T-helper 1 cell treated with Interleukin-12 subunit alpha and Interleukin-12 subunit beta and Interleukin-4 antibody, amounts not matched to agents 30 μg/mL and 1 μg/mL, for 36 hours (primary cell): ENCODE measurements around the gene NCOR1.
"Not testable (repeated sequence)": the region's sequence is repeated elsewhere in the genome, so short reads cannot be mapped to it uniquely, and the experiment has no call there.

Experiments used
- H3K27ac Mint-ChIP-seq: one replicate; pipeline ENCODE4 v1.8.0; 2021; ENCODE audit warnings: mild to moderate bottlenecking, mixed read lengths
- H3K27me3 Mint-ChIP-seq: one replicate; pipeline ENCODE4 v1.8.0; 2021; ENCODE audit warnings: low read depth, mixed read lengths
- H3K36me3 Mint-ChIP-seq: one replicate; pipeline ENCODE4 v1.8.0; 2021; ENCODE audit warnings: low read depth, mixed read lengths
- H3K4me1 Mint-ChIP-seq: one replicate; pipeline ENCODE4 v1.8.0; 2021; ENCODE audit warnings: low read depth, mixed read lengths
- H3K4me3 Mint-ChIP-seq: one replicate; pipeline ENCODE4 v1.8.0; 2021; ENCODE audit warnings: mild to moderate bottlenecking, moderate library complexity, mixed read lengths
- H3K9me3 Mint-ChIP-seq: one replicate; pipeline ENCODE4 v1.8.0; 2021; ENCODE audit warnings: mixed read lengths

NCOR1 gene

GRCh38 chr17:16199093-16199492 lies 16.2 kb downstream of the NCOR1 start:
- H3K27me3 Mint-ChIP-seq = no peaks in the 10 kb centered on the region
- peaks cover 22% of the 10 kb centered on the region for H3K4me1 Mint-ChIP-seq
- H3K4me3 Mint-ChIP-seq = no peak overlapping the region
- peaks cover 17% of the 10 kb centered on the region for H3K36me3 Mint-ChIP-seq
- no peaks in the 10 kb centered on the region for H3K9me3 Mint-ChIP-seq
- no peak overlapping the region for H3K27ac Mint-ChIP-seq

GRCh38 chr17:16197276-16197675 lies 18.1 kb downstream of the NCOR1 start:
- Mint-ChIP-seq H3K4me1 (peaks cover 18% of the 10 kb centered on the region), H3K27me3 (no peaks in the 10 kb centered on the region), H3K4me3 (no peak overlapping the region), H3K27ac (no peak overlapping the region), H3K36me3 (peaks cover 28% of the 10 kb centered on the region), H3K9me3 (no peaks in the 10 kb centered on the region)

GRCh38 chr17:16194307-16194835 lies 21.0 kb downstream of the NCOR1 start:
- H3K9me3 Mint-ChIP-seq, H3K27me3 Mint-ChIP-seq, H3K4me3 Mint-ChIP-seq, H3K27ac Mint-ChIP-seq: not testable (repeated sequence)
- H3K4me1 Mint-ChIP-seq = peaks cover 18% of the 10 kb centered on the region
- peaks cover 31% of the 10 kb centered on the region for H3K36me3 Mint-ChIP-seq

- H3K36me3 Mint-ChIP-seq = peaks cover 29% of the 10 kb centered on the region
- H3K9me3 Mint-ChIP-seq = no peaks in the 10 kb centered on the region
- no peaks in the 10 kb centered on the region for H3K27me3 Mint-ChIP-seq
- peaks cover 12% of the 10 kb centered on the region for H3K4me1 Mint-ChIP-seq
- no peak overlapping the region for H3K27ac Mint-ChIP-seq
- H3K4me3 Mint-ChIP-seq = no peak overlapping the region
Measured at GRCh38 chr17:16191604-16192003, 23.7 kb downstream of the NCOR1 start.

DNA sequence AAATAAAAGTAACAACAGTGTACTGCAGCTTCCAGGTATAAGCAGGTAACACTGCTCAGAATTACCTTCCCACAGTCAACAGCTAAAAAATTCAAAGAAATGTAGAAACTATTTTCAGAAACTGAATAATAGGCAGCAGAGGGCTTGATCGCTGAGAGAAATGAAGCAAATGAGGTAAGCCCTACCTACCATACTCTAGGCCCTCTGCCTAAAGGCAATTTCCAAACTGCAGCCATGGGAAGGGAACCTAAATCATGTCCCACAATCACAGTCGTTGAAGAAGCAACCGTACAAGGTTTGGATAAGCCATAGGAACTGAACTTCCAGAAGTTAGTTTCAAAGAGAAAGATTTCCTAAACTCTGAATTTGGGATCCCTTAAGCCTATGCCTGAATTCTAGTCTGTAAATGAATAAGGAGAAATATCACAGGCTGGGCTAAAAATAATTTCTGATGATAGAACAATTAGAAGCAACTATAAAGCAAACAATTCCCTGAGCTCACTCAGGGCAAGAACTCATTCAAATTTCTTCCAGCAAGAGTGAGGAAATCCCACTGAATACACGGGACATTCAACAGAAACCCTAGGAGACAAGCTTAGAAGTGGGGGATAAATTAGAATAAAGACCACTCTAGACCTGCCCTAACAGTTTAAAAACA lies 24.5 kb downstream of the NCOR1 start:
- peaks cover 30% of the 10 kb centered on the region for H3K36me3 Mint-ChIP-seq
- H3K27ac Mint-ChIP-seq = no peak overlapping the region
- no peaks in the 10 kb centered on the region for H3K9me3 Mint-ChIP-seq
- peaks cover 12% of the 10 kb centered on the region for H3K4me1 Mint-ChIP-seq
- no peaks in the 10 kb centered on the region for H3K27me3 Mint-ChIP-seq
- H3K4me3 Mint-ChIP-seq = no peak overlapping the region

- no peak overlapping the region for H3K4me3 Mint-ChIP-seq
Measured at GRCh38 chr17:16189791-16190348, 25.5 kb downstream of the NCOR1 start.

DNA sequence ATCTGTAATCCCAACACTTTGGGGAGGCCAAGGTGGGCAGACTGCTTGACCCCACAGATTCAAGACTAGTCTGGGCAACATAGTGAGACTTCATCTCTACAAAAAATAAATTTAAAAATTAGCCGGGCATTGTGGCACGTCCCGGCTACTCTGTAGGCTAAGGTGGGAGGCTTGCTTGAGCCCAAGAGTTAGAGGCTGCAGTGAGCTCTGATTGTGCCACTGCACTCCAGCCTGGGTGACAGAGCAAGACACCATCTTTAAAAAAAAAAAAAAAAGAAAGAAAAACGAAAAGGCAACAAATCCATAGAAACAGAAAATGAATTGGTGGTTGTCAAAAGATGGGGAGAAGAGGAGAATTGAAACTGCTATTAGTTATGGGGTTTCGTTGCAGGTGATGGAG lies 27.7 kb downstream of the NCOR1 start:
- H3K4me1 Mint-ChIP-seq = peaks cover 7% of the 10 kb centered on the region
- no peak overlapping the region for H3K4me3 Mint-ChIP-seq
- peaks cover 33% of the 10 kb centered on the region for H3K36me3 Mint-ChIP-seq
- H3K9me3 Mint-ChIP-seq = no peaks in the 10 kb centered on the region
- no peak overlapping the region for H3K27ac Mint-ChIP-seq
- H3K27me3 Mint-ChIP-seq = no peaks in the 10 kb centered on the region

More at GRCh38 chr17:16189791-16190348, 25.5 kb downstream of the NCOR1 start:
- Mint-ChIP-seq H3K36me3 (peaks cover 33% of the 10 kb centered on the region), H3K9me3 (no peaks in the 10 kb centered on the region), H3K27ac (no peak overlapping the region), H3K4me1 (peaks cover 13% of the 10 kb centered on the region), H3K27me3 (no peaks in the 10 kb centered on the region)

DNA sequence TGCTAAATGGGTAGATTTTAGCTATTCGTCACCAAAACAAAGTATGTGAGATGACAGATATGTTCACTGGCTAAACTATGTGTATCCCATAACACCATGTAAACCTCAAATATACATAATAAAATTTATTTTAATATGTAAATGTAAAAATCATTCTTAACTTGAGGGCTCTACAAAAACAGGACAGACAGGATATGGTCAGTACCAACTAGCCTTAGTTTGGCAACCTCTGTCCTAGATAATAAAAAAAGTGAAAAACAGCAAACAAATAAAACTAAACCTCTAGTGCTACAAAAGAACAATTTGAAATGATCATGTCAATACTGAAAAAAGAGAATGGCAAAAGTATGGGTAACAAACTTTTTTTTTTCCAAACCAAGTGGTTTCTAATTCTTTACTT lies 33.8 kb downstream of the NCOR1 start:
- Mint-ChIP-seq H3K9me3 (no peaks in the 10 kb centered on the region), H3K27ac (no peak overlapping the region), H3K4me1 (peaks cover 11% of the 10 kb centered on the region), H3K36me3 (peaks cover 28% of the 10 kb centered on the region), H3K4me3 (no peak overlapping the region), H3K27me3 (no peaks in the 10 kb centered on the region)

DNA sequence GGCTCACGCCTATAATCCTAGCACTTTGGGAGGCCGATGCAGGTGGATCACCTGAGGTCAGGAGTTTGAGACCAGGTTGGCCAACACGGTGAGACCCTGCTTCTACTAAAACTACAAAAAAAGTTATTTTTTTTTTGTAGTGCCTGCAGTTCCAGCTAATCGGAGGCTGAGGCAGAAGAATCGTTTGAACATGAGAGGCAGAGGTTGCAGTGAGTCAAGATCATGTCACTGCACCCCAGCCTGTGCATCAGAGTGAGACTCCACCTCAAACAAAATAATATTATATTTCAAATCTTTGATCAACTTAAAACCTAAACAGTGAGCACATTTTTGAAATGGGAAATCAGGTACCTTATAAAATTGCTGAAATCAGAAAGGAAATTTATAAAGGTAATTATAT lies 36.5 kb downstream of the NCOR1 start:
- no peak overlapping the region for H3K27ac Mint-ChIP-seq
- peaks cover 4% of the 10 kb centered on the region for H3K4me1 Mint-ChIP-seq
- H3K36me3 Mint-ChIP-seq = peaks cover 13% of the 10 kb centered on the region
- no peaks in the 10 kb centered on the region for H3K27me3 Mint-ChIP-seq
- no peak overlapping the region for H3K4me3 Mint-ChIP-seq
- H3K9me3 Mint-ChIP-seq = no peaks in the 10 kb centered on the region

- H3K36me3 Mint-ChIP-seq = peaks cover 17% of the 10 kb centered on the region
- no peaks in the 10 kb centered on the region for H3K27me3 Mint-ChIP-seq
- H3K9me3 Mint-ChIP-seq = no peaks in the 10 kb centered on the region
- H3K4me1 Mint-ChIP-seq = peaks cover 13% of the 10 kb centered on the region
- no peak overlapping the region for H3K27ac Mint-ChIP-seq
- no peak overlapping the region for H3K4me3 Mint-ChIP-seq
Measured at GRCh38 chr17:16171613-16172012, 43.7 kb downstream of the NCOR1 start.

- H3K27me3 Mint-ChIP-seq, H3K9me3 Mint-ChIP-seq, H3K4me3 Mint-ChIP-seq, H3K27ac Mint-ChIP-seq: not testable (repeated sequence)
- peaks cover 32% of the 10 kb centered on the region for H3K36me3 Mint-ChIP-seq
- peaks cover 12% of the 10 kb centered on the region for H3K4me1 Mint-ChIP-seq
Measured at GRCh38 chr17:16166766-16167165, 48.6 kb downstream of the NCOR1 start.

- peaks cover 1% of the 10 kb centered on the region for H3K4me1 Mint-ChIP-seq
- no peaks in the 10 kb centered on the region for H3K27me3 Mint-ChIP-seq
- no peaks in the 10 kb centered on the region for H3K9me3 Mint-ChIP-seq
- H3K36me3 Mint-ChIP-seq = peaks cover 35% of the 10 kb centered on the region
- H3K27ac Mint-ChIP-seq = no peak overlapping the region
- no peak overlapping the region for H3K4me3 Mint-ChIP-seq
Measured at GRCh38 chr17:16158714-16159113, 56.6 kb downstream of the NCOR1 start.

DNA sequence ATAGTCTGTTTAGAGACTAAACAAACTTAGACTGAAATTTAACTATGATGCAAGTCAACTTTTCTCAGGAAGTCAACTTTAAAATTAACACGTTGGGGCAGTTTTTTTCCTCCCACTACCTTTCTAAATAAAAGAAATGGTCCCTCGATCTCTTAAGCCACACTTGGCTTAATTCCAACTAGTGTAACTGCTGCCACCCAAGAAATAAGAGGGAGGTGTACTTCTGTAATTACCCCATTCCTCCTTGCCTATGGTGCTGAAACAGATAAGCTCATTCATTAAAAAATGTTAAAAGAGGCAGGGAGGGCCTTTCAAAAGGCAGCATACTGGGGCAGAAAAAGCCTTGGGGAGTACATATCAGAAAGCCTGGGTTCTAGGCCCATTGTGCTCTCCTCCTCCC lies 59.8 kb downstream of the NCOR1 start:
- H3K9me3 Mint-ChIP-seq = peaks cover 6% of the 10 kb centered on the region
- no peak overlapping the region for H3K4me3 Mint-ChIP-seq
- H3K27me3 Mint-ChIP-seq = no peaks in the 10 kb centered on the region
- H3K4me1 Mint-ChIP-seq = no peaks in the 10 kb centered on the region
- H3K36me3 Mint-ChIP-seq = peaks cover 41% of the 10 kb centered on the region
- H3K27ac Mint-ChIP-seq = no peak overlapping the region

DNA sequence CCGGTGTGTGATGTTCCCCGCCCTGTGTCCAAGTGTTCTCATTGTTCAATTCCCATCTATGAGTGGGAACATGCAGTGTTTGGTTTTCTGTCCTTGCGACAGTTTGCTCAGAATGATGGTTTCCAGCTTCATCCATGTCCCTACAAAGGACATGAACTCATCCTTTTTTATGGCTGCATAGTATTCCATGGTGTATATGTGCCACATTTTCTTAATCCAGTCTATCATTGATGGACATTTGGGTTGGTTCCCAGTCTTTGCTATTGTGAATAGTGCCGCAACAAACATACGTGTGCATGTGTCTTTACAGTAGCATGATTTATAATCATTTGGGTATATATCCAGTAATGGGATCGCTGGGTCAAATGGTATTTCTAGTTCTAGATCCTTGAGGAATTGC lies 63.0 kb downstream of the NCOR1 start:
- not testable (repeated sequence) for H3K9me3 Mint-ChIP-seq
- peaks cover 52% of the 10 kb centered on the region for H3K36me3 Mint-ChIP-seq

DNA sequence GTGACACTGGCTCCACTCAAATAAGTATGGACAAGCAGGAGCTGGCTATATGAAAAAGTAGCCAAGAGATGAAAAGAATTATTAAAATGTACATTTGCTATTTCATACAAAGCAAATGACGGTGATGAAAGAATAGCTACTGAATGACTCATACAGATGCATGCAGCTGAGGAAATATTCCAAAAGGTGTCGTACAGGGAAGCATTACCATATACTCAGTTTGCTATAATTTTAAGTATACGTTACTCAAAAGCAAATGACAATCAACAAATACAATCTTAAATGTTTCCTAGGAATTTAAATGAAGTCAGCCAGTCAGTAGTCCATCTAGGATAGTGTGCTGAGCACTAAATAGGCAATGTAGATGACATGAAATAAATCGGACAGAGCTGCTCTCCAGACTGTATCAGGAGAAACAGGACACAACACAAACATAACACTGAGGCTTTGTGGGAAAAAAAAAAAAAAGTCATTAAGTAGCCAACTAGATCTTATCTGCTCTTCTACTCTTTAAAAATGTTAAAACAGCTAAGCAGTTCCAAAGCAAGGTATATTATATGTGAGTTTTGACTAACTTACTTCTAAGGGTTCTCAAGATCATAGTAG lies 65.0 kb downstream of the NCOR1 start:
- Mint-ChIP-seq H3K4me3 (no peak overlapping the region), H3K27ac (no peak overlapping the region), H3K36me3 (peaks cover 45% of the 10 kb centered on the region), H3K27me3 (no peaks in the 10 kb centered on the region), H3K4me1 (no peaks in the 10 kb centered on the region), H3K9me3 (peaks cover 6% of the 10 kb centered on the region)

More for the DNA sequence above, 63.0 kb downstream of the NCOR1 start:
- H3K27ac Mint-ChIP-seq, H3K4me3 Mint-ChIP-seq, H3K27me3 Mint-ChIP-seq, H3K4me1 Mint-ChIP-seq: not testable (repeated sequence)
